Mesendoderm (in vitro differentiated cells): ENCODE results near the gene VSIG10L2.

Source experiments
- DNase-seq: peaks from one replicate; pipeline ENCODE4 v3.0.0; 2013
- H2AK5ac ChIP-seq: 2 replicates; pipeline ENCODE4 v1.6.1; 2013; ENCODE audit warnings: low read length, inconsistent platforms
- H2BK120ac ChIP-seq: 2 replicates; pipeline ENCODE4 v1.6.1; 2013; ENCODE audit warnings: low read depth, mild to moderate bottlenecking, low read length, moderate library complexity, mixed read lengths
- H2BK15ac ChIP-seq: replicated peaks from 2 replicates; pipeline ENCODE4 v1.6.1; 2013; ENCODE audit warnings: low read depth, mild to moderate bottlenecking, moderate library complexity
- H2BK5ac ChIP-seq: 2 replicates; pipeline ENCODE4 v1.6.1; 2013; ENCODE audit warnings: low read length, inconsistent platforms
- H3K18ac ChIP-seq: 2 replicates; pipeline ENCODE4 v1.6.1; 2013; ENCODE audit warnings: mild to moderate bottlenecking, low read length, mixed read lengths
- H3K23ac ChIP-seq: one replicate; pipeline ENCODE4 v1.6.1; 2013; ENCODE audit warnings: low read length
- H3K27ac ChIP-seq: 2 replicates; pipeline ENCODE4 v1.5.1; 2013; ENCODE audit warnings: low read depth, mild to moderate bottlenecking, inconsistent platforms, low read length, moderate library complexity
- H3K27me3 ChIP-seq: 2 replicates; pipeline ENCODE4 v1.6.1; 2013; ENCODE audit warnings: low read length, control low read depth, mild to moderate bottlenecking, inconsistent platforms; ENCODE audit not compliant: insufficient read depth, poor library complexity
- H3K36me3 ChIP-seq: 2 replicates; pipeline ENCODE4 v1.6.1; 2013; ENCODE audit warnings: low read length, inconsistent platforms; ENCODE audit not compliant: control insufficient read depth, insufficient read depth
- H3K4ac ChIP-seq: one replicate; pipeline ENCODE4 v1.6.1; 2013; ENCODE audit warnings: low read depth, mild to moderate bottlenecking, low read length, moderate library complexity
- H3K4me1 ChIP-seq: 2 replicates; pipeline ENCODE4 v1.6.1; 2013; ENCODE audit warnings: low read depth, low read length, inconsistent platforms; ENCODE audit not compliant: control insufficient read depth
- H3K4me2 ChIP-seq: 2 replicates; pipeline ENCODE4 v1.6.1; 2013; ENCODE audit warnings: low read length
- H3K4me3 ChIP-seq: 2 replicates; pipeline ENCODE4 v1.5.1; 2013; ENCODE audit warnings: mild to moderate bottlenecking, low read length
- H3K56ac ChIP-seq: one replicate; pipeline ENCODE4 v1.6.1; 2013; ENCODE audit warnings: low read length
- H3K79me1 ChIP-seq: 2 replicates; pipeline ENCODE4 v1.6.1; 2013; ENCODE audit warnings: low read length, inconsistent platforms
- H3K79me2 ChIP-seq: 2 replicates; pipeline ENCODE4 v1.6.1; 2013; ENCODE audit warnings: mild to moderate bottlenecking, low read length; ENCODE audit not compliant: control insufficient read depth, insufficient read depth
- H3K9ac ChIP-seq: 2 replicates; pipeline ENCODE4 v1.6.1; 2013; ENCODE audit warnings: low read length, inconsistent platforms
- H4K5ac ChIP-seq: one replicate; pipeline ENCODE4 v1.6.1; 2013; ENCODE audit warnings: low read length
- H4K8ac ChIP-seq: one replicate; pipeline ENCODE4 v1.6.1; 2013; ENCODE audit warnings: low read depth, mild to moderate bottlenecking, control low read depth, low read length, moderate library complexity
- WGBS: extraction: QIAGEN DNeasy Blood & Tissue Kit; methylation state at CpG from one replicate; pipeline ENCODE4 v1.1.7; 2013; ENCODE audit warnings: low lambda C conversion rate, missing lambda C conversion rate; ENCODE audit not compliant: insufficient coverage; ENCODE audit errors: extremely low coverage; 5-methylcytosine and 5-hydroxymethylcytosine counted together

Gene VSIG10L2

DNA sequence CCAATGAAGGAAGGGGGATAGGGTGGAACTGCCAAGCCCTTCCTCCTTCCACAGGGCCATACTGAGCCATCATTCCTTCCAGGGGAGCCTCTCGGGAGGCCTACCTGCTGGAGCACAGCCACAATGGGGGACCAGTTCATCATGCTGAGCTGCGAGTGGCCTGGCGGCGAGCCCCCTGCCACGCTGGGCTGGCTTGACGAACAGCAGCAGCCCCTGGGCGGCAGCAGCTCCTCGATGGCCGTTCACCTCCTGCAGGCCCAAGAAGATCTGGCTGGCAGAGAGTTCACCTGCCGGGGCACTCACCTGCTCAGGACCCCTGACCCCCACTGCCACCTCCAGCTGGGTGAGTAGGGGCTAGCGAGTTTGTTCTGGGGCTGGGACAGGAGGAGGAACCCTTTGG is 5.9 kb downstream of the VSIG10L2 start:
- Histone ChIP-seq H3K9ac (no peak overlapping the region), H3K4me1 (no peaks in the 10 kb centered on the region), H4K8ac (no peak overlapping the region), H2BK15ac (no peak overlapping the region), H3K79me2 (no peaks in the 10 kb centered on the region), H3K4me3 (no peak overlapping the region), H3K27ac (no peak overlapping the region), H3K36me3 (no peaks in the 10 kb centered on the region), H3K4me2 (no peak overlapping the region), H3K56ac (no peak overlapping the region), H2AK5ac (no peak overlapping the region), H3K79me1 (no peaks in the 10 kb centered on the region), H3K4ac (no peak overlapping the region), H3K18ac (no peak overlapping the region), H3K27me3 (no peaks in the 10 kb centered on the region), H4K5ac (no peak overlapping the region), H2BK5ac (no peak overlapping the region), H2BK120ac (no peak overlapping the region), H3K23ac (no peak overlapping the region)
- no CpG with 5 or more reads among the region's 11 CpGs for WGBS
- DNase-seq: no peak

DNA sequence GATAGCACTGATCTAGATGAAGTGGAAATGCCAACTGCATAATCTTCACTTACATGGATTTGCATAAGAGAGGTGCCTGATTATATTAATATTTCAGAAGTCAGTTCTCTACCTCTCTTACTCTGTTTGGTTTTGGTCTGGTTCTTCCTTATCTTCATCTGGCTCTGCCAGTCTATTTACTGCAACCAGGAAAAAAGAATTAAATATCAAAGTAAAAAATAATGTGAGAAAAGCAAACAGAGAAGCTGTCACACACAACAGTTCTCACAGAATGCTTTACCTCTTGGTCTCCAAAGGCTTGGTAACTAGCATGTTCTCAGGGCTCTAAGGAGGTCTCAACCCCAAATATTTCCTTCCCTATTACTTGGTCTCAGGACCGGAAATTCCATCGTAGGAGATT is 6.7 kb downstream of the VSIG10L2 start:
- H3K36me3 ChIP-seq: no peaks in the 10 kb centered on the region
- no peak overlapping the region for H3K18ac ChIP-seq
- no peak overlapping the region for H3K4me2 ChIP-seq
- no peaks in the 10 kb centered on the region for H3K4me1 ChIP-seq
- no peak overlapping the region for H4K8ac ChIP-seq
- no peak overlapping the region for H2BK15ac ChIP-seq
- H3K4me3 ChIP-seq: no peak overlapping the region
- no peak overlapping the region for H3K56ac ChIP-seq
- H3K27ac ChIP-seq: no peak overlapping the region
- H3K79me1 ChIP-seq: no peaks in the 10 kb centered on the region
- no peak overlapping the region for H4K5ac ChIP-seq
- H2AK5ac ChIP-seq: no peak overlapping the region
- H3K9ac ChIP-seq: no peak overlapping the region
- no peak overlapping the region for H3K23ac ChIP-seq
- H2BK5ac ChIP-seq: no peak overlapping the region
- no peaks in the 10 kb centered on the region for H3K27me3 ChIP-seq
- WGBS: no CpG with 5 or more reads among the region's 2 CpGs
- H3K4ac ChIP-seq: no peak overlapping the region
- H3K79me2 ChIP-seq: no peaks in the 10 kb centered on the region
- H2BK120ac ChIP-seq: no peak overlapping the region
- DNase-seq: no peak

DNA sequence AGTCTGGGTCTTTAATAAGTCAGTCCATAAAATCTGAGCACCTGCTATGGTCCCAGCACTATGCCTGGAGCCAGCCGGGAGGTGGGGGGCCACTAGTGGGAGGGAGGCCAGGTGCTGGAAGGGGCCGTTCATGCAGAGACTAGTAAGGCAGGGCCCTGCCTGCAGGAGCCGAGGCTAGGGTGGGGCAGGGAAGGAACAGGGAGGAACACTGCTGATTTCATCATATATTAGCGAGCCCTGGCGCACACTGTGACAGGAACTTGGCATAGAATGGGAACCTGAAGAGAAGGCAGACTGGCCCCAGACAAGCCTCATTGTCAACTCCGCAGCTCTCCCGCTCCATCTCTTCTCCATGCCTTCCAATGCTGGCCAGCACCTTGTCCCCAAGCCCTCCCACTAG is 7.1 kb downstream of the VSIG10L2 start:
- no peak overlapping the region for H3K18ac ChIP-seq
- H3K23ac ChIP-seq: no peak overlapping the region
- no peak overlapping the region for H2AK5ac ChIP-seq
- H2BK5ac ChIP-seq: no peak overlapping the region
- H3K27me3 ChIP-seq: no peaks in the 10 kb centered on the region
- H2BK120ac ChIP-seq: no peak overlapping the region
- no peak for DNase-seq
- H3K4ac ChIP-seq: no peak overlapping the region
- H3K4me3 ChIP-seq: no peak overlapping the region
- H2BK15ac ChIP-seq: no peak overlapping the region
- no peak overlapping the region for H4K5ac ChIP-seq
- H3K4me2 ChIP-seq: no peak overlapping the region
- H3K9ac ChIP-seq: no peak overlapping the region
- no peak overlapping the region for H3K56ac ChIP-seq
- no peaks in the 10 kb centered on the region for H3K79me1 ChIP-seq
- no peaks in the 10 kb centered on the region for H3K4me1 ChIP-seq
- no peak overlapping the region for H4K8ac ChIP-seq
- WGBS: no CpG with 5 or more reads among the region's 7 CpGs
- no peaks in the 10 kb centered on the region for H3K79me2 ChIP-seq
- H3K27ac ChIP-seq: no peak overlapping the region
- H3K36me3 ChIP-seq: no peaks in the 10 kb centered on the region

DNA sequence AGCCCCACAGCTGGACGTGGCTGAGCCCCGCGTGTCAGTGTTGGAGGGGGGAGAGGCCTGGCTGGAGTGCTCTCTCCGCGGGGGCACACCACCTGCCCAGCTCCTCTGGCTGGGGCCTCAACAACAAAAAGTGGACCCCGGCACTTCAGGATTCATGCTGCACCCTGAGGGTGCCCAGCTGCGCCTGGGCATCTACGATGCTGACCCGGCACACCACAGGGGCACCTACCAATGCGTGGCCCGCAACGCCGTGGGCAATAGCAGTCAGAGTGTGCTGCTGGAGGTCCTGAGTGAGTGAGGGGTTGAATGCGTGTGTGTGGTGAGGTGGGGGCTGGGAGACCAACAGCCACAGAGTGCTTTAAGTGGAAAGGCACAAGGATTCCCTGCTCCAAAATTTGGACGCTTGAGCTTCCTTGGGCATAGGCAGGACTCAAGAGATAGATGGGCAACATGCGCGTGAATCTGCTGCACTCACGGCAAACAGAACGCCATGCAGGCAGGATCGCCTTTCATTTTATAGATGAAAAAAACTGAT is 7.6 kb downstream of the VSIG10L2 start:
- H4K5ac ChIP-seq: no peak overlapping the region
- no peaks in the 10 kb centered on the region for H3K79me2 ChIP-seq
- no peak overlapping the region for H3K27ac ChIP-seq
- H3K79me1 ChIP-seq: no peaks in the 10 kb centered on the region
- no peak overlapping the region for H3K4ac ChIP-seq
- H2AK5ac ChIP-seq: no peak overlapping the region
- H4K8ac ChIP-seq: no peak overlapping the region
- no peaks in the 10 kb centered on the region for H3K27me3 ChIP-seq
- no peak overlapping the region for H3K4me2 ChIP-seq
- no peak overlapping the region for H3K23ac ChIP-seq
- no peaks in the 10 kb centered on the region for H3K36me3 ChIP-seq
- H3K9ac ChIP-seq: no peak overlapping the region
- no peak overlapping the region for H2BK120ac ChIP-seq
- no peaks in the 10 kb centered on the region for H3K4me1 ChIP-seq
- WGBS: no CpG with 5 or more reads among the region's 20 CpGs
- H3K4me3 ChIP-seq: no peak overlapping the region
- no peak overlapping the region for H3K56ac ChIP-seq
- no peak overlapping the region for H2BK5ac ChIP-seq
- DNase-seq: no peak
- no peak overlapping the region for H2BK15ac ChIP-seq
- H3K18ac ChIP-seq: no peak overlapping the region

DNA sequence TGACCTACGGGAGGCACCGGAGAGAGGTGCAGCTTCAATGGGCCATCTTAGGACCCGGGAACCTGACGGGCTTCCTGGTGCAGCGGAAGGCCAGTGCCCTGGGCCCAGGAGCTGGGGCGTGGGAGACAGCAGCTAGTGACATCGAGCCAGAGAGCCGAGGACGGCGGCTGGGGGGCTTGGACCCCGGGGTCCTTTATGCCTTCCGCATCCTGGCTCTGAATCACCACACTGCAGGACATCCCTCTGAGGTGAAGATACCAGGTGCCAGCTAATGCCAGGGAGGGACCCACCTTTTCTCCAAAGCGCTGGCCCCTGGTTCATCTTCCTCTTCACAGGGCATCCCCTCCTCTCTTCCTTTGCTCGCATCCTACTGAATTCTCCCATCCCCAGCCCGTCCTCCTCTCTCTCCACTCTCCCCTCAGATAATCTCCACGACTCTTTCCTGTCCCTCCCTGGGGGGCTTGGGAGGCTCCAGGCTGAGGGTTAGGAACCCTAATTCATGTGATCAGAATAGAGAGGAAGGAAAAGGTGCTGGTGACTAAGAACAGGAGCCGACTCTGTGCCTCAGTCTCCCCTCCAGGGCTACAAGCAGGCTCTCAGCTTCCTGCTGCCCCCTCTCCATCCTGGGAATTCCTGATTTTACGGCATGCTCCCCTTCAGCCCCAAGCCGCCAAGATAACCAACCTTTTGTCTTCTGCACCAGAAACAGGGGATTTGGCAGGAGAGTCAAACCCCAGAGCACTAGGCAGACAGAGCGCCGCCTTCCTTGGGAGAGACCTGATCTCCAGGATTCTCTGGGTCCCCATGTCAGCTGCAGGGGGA is 8.5 kb downstream of the VSIG10L2 start:
- H2BK15ac ChIP-seq: no peak overlapping the region
- H2BK120ac ChIP-seq: no peak overlapping the region
- no peak overlapping the region for H2AK5ac ChIP-seq
- H3K79me2 ChIP-seq: no peaks in the 10 kb centered on the region
- no CpG with 5 or more reads among the region's 21 CpGs for WGBS
- H3K4me2 ChIP-seq: no peak overlapping the region
- no peak overlapping the region for H4K8ac ChIP-seq
- no peak overlapping the region for H2BK5ac ChIP-seq
- no peak for DNase-seq
- H3K4me1 ChIP-seq: no peaks in the 10 kb centered on the region
- no peak overlapping the region for H4K5ac ChIP-seq
- no peak overlapping the region for H3K56ac ChIP-seq
- H3K27me3 ChIP-seq: no peaks in the 10 kb centered on the region
- no peak overlapping the region for H3K18ac ChIP-seq
- no peak overlapping the region for H3K4me3 ChIP-seq
- no peak overlapping the region for H3K23ac ChIP-seq
- H3K36me3 ChIP-seq: no peaks in the 10 kb centered on the region
- no peak overlapping the region for H3K4ac ChIP-seq
- no peaks in the 10 kb centered on the region for H3K79me1 ChIP-seq
- no peak overlapping the region for H3K9ac ChIP-seq
- H3K27ac ChIP-seq: no peak overlapping the region
